HepG2 (cell line): ENCODE data around the gene TM4SF4. TPM values are rescaled to one million over a fixed set of nuclear protein-coding genes. Genes with fewer than 3 reads are reported as not detected.

Experiments
- FLYWCH1 ChIP-seq: sonication (generic); formaldehyde crosslinking; IDR thresholded peaks from 2 replicates; pipeline ENCODE4 v1.8.1; 2023; ENCODE audit warnings: mild to moderate bottlenecking, missing genetic modification reagents
- NR2F6 ChIP-seq, 2 experiments: IDR thresholded peaks; 2 replicates each; pipeline ENCODE4 v1.6.1; 2016; ENCODE audit warnings: antibody characterized with exemption in 1 of 2, mild to moderate bottlenecking in 1 of 2
- RELA ChIP-seq: sonication (generic); formaldehyde crosslinking; IDR thresholded peaks from 2 replicates; pipeline ENCODE4 v1.4.0; 2020; ENCODE audit warnings: missing genetic modification reagents
- STAT5B ChIP-seq: sonication (generic); formaldehyde crosslinking; IDR thresholded peaks from 2 replicates; pipeline ENCODE4 v1.4.0; 2020; ENCODE audit warnings: missing genetic modification reagents
- ZFX ChIP-seq: sonication (generic); formaldehyde crosslinking; IDR thresholded peaks from 2 replicates; pipeline ENCODE4 v1.4.0; 2020; ENCODE audit warnings: mild to moderate bottlenecking, low read depth, missing genetic modification reagents, moderate library complexity
- ZNF737 ChIP-seq: sonication (generic); formaldehyde crosslinking; IDR thresholded peaks from 2 replicates; pipeline ENCODE4 v1.5.0; 2020; ENCODE audit warnings: missing genetic modification reagents, mild to moderate bottlenecking, borderline replicate concordance
- polyA plus RNA-seq, 8 experiments: library from polyadenylated mRNA; depleted of rRNA in 3 of 8; stranded (reverse) in 7 of 8; unstranded in 1 of 8; fragments of >200 nt; fragmentation: Illumina TruSeq in 4 of 8; extraction: Trizol in 4 of 8; gene quantifications; 2 replicates each; pipeline versions ENCODE4 v1.2.1 to v1.2.3, GENCODE V29; 2011 to 2016; ENCODE audit warnings: low read depth in 4 of 8, missing spikeins in 1 of 8, mixed read lengths in 1 of 8; ENCODE audit not compliant: insufficient read depth in 1 of 8
- total RNA-seq, 5 experiments: library from RNA; depleted of rRNA; stranded (reverse); fragments of >200 nt; fragmentation: Illumina TruSeq; extraction: Trizol; gene quantifications; 2 replicates each; pipeline ENCODE4 v1.2.3, GENCODE V29; 2016; ENCODE audit warnings: low read depth in 1 of 5
- TF ChIP-seq, protein P1 (sequence below): IDR thresholded peaks from 2 replicates; pipeline ENCODE4 v1.6.1; 2016; ENCODE audit warnings: low read depth
- TF ChIP-seq, protein P2 (sequence below): sonication (generic); formaldehyde crosslinking; IDR thresholded peaks from 2 replicates; pipeline ENCODE4 v1.4.0; 2020; ENCODE audit warnings: missing genetic modification reagents
- TF ChIP-seq, protein P3 (sequence below): sonication (generic); formaldehyde crosslinking; IDR thresholded peaks from 2 replicates; pipeline ENCODE4 v1.9.0; 2022; ENCODE audit warnings: missing genetic modification reagents, mild to moderate bottlenecking, borderline replicate concordance
- TF ChIP-seq, protein P4 (sequence below), 2 experiments: sonication (generic) in 1 of 2; formaldehyde crosslinking in 1 of 2; IDR thresholded peaks; 2 replicates each; pipeline versions ENCODE4 v1.4.0 to v1.6.1; 2016 to 2020; ENCODE audit warnings: borderline replicate concordance in 1 of 2, low read depth in 1 of 2, mild to moderate bottlenecking in 1 of 2, missing genetic modification reagents in 1 of 2
- TF ChIP-seq, protein P5 (sequence below): sonication (generic); formaldehyde crosslinking; IDR thresholded peaks from 2 replicates; pipeline ENCODE4 v1.4.0; 2020; ENCODE audit warnings: missing genetic modification reagents
- TF ChIP-seq, protein P6 (sequence below): sonication (generic); formaldehyde crosslinking; IDR thresholded peaks from 2 replicates; pipeline ENCODE4 v1.5.0; 2020; ENCODE audit warnings: mild to moderate bottlenecking, missing genetic modification reagents, borderline replicate concordance

The TM4SF4 gene
- total and polyA plus RNA-seq, 2 of the 13 experiments (the other 11 are each of a cell fraction or from before 2014, with no cell fraction given): 0.63 to 0.95 TPM

DNA sequence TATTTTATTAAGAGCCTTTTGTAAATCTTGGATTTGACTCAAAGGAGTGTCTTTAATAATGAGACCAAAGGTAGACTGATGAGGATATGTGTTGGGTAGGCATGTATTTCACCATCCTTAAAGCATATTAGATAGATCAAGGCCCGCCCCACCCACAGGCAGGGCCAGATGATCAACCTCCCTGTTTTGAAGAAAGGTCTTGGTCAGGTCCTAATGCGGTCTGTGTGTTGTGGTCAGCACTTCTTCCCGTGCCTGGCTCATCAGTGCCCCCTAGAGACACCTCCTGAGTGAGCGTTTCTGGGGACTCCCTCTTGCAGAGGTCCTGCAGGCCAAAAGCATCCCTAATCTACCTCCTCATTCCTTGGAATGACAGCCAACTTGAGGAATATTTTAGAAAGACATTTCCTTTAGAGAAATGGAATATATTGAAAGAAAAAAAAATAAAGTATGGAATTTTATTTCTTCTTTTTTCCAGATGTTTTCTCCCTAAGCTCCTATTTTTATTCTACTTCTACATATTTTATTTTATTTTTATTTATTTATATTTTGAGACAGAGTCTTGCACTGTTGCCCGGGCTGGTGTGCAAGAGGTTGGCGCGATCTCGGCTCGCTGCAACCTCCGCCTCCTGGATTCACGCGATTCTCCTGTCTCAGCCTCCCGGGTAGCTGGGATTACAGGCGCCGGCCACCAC is 6.0 kb downstream of the TM4SF4 start (continued):
- TF ChIP-seq, protein P1, sequence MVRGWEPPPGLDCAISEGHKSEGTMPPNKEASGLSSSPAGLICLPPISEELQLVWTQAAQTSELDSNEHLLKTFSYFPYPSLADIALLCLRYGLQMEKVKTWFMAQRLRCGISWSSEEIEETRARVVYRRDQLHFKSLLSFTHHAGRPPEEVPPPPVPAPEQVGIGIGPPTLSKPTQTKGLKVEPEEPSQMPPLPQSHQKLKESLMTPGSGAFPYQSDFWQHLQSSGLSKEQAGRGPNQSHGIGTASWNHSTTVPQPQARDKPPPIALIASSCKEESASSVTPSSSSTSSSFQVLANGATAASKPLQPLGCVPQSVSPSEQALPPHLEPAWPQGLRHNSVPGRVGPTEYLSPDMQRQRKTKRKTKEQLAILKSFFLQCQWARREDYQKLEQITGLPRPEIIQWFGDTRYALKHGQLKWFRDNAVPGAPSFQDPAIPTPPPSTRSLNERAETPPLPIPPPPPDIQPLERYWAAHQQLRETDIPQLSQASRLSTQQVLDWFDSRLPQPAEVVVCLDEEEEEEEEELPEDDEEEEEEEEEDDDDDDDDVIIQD (CRISPR knock-in tag): 0 out of 2 replicates have a peak, but pooled peaks have one; percentile 61
- TF ChIP-seq STAT5B (CRISPR knock-in tag) (0 out of 2 replicates have a peak, but pooled peaks have one; percentile 56), ZFX (CRISPR knock-in tag) (0 out of 2 replicates have a peak, but pooled peaks have one; percentile 21), RELA (CRISPR knock-in tag) (no peak), ZNF737 (no peak), NR2F6 (IDR thresholded peaks at IDR 0.05) (no peak), NR2F6 (CRISPR knock-in tag; IDR thresholded peaks at IDR 0.05) (peak; percentile 49; the same call in 1 of the 2 replicates), FLYWCH1 (no peak)
- TF ChIP-seq, protein P2, sequence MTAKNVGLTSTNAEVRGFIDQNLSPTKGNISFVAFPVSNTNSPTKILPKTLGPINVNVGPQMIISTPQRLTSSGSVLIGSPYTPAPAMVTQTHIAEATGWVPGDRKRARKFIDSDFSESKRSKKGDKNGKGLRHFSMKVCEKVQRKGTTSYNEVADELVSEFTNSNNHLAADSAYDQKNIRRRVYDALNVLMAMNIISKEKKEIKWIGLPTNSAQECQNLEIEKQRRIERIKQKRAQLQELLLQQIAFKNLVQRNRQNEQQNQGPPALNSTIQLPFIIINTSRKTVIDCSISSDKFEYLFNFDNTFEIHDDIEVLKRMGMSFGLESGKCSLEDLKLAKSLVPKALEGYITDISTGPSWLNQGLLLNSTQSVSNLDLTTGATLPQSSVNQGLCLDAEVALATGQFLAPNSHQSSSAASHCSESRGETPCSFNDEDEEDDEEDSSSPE (CRISPR knock-in tag): peak; percentile 24; the same call in 1 of the 2 replicates
- TF ChIP-seq, protein P3, sequence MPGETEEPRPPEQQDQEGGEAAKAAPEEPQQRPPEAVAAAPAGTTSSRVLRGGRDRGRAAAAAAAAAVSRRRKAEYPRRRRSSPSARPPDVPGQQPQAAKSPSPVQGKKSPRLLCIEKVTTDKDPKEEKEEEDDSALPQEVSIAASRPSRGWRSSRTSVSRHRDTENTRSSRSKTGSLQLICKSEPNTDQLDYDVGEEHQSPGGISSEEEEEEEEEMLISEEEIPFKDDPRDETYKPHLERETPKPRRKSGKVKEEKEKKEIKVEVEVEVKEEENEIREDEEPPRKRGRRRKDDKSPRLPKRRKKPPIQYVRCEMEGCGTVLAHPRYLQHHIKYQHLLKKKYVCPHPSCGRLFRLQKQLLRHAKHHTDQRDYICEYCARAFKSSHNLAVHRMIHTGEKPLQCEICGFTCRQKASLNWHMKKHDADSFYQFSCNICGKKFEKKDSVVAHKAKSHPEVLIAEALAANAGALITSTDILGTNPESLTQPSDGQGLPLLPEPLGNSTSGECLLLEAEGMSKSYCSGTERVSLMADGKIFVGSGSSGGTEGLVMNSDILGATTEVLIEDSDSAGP (CRISPR knock-in tag): 0 out of 2 replicates have a peak, but pooled peaks have one; percentile 39
- TF ChIP-seq, protein P4, sequence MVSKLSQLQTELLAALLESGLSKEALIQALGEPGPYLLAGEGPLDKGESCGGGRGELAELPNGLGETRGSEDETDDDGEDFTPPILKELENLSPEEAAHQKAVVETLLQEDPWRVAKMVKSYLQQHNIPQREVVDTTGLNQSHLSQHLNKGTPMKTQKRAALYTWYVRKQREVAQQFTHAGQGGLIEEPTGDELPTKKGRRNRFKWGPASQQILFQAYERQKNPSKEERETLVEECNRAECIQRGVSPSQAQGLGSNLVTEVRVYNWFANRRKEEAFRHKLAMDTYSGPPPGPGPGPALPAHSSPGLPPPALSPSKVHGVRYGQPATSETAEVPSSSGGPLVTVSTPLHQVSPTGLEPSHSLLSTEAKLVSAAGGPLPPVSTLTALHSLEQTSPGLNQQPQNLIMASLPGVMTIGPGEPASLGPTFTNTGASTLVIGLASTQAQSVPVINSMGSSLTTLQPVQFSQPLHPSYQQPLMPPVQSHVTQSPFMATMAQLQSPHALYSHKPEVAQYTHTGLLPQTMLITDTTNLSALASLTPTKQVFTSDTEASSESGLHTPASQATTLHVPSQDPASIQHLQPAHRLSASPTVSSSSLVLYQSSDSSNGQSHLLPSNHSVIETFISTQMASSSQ (IDR thresholded peaks at IDR 0.05; ENCODE audit: low read depth): no peak
- TF ChIP-seq, protein P4 (CRISPR knock-in tag; IDR thresholded peaks at IDR 0.05; ENCODE audit: borderline replicate concordance): peak; percentile 52; the same call in 1 of the 2 replicates
- TF ChIP-seq, protein P5, sequence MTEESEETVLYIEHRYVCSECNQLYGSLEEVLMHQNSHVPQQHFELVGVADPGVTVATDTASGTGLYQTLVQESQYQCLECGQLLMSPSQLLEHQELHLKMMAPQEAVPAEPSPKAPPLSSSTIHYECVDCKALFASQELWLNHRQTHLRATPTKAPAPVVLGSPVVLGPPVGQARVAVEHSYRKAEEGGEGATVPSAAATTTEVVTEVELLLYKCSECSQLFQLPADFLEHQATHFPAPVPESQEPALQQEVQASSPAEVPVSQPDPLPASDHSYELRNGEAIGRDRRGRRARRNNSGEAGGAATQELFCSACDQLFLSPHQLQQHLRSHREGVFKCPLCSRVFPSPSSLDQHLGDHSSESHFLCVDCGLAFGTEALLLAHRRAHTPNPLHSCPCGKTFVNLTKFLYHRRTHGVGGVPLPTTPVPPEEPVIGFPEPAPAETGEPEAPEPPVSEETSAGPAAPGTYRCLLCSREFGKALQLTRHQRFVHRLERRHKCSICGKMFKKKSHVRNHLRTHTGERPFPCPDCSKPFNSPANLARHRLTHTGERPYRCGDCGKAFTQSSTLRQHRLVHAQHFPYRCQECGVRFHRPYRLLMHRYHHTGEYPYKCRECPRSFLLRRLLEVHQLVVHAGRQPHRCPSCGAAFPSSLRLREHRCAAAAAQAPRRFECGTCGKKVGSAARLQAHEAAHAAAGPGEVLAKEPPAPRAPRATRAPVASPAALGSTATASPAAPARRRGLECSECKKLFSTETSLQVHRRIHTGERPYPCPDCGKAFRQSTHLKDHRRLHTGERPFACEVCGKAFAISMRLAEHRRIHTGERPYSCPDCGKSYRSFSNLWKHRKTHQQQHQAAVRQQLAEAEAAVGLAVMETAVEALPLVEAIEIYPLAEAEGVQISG (CRISPR knock-in tag): peak; percentile 52; the same call in 1 of the 2 replicates
- TF ChIP-seq, protein P6, sequence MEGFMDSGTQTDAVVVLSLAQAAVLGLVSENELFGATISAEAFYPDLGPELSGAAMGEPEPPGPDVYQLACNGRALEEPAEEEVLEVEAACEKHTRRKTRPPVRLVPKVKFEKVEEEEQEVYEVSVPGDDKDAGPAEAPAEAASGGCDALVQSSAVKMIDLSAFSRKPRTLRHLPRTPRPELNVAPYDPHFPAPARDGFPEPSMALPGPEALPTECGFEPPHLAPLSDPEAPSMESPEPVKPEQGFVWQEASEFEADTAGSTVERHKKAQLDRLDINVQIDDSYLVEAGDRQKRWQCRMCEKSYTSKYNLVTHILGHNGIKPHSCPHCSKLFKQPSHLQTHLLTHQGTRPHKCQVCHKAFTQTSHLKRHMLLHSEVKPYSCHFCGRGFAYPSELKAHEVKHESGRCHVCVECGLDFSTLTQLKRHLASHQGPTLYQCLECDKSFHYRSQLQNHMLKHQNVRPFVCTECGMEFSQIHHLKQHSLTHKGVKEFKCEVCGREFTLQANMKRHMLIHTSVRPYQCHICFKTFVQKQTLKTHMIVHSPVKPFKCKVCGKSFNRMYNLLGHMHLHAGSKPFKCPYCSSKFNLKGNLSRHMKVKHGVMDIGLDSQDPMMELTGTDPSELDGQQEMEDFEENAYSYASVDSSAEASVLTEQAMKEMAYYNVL: peak; percentile 29; the same call in 1 of the 2 replicates
